ENCODE results near the gene YWHAB. TPM values are rescaled to one million over a fixed set of nuclear protein-coding genes. Genes with fewer than 3 reads are reported as not detected.

The YWHAB gene
- total and polyA plus RNA-seq, 4 experiments from 2014 or later = 245 to 616 (median 408) TPM

DNA sequence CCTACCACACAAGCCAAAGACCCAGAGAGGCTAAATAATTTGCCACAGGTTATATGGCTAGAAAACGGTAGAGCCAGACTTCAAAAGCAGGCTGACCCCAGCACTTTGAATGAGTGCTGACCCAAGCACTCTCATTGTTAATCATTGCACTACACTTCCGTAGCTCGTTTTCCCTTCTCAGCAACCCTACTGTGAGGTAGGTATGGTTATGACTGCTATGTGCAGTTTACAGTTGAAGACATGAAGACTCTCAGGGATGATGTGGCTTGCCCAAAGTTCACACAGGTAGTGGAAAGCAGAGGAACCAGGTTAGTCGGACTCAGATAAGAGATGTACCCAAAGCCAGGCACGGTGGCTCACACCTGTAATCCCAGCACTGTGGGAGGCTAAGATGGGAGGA is 41.6 kb upstream of the YWHAB start:
- Histone ChIP-seq H3K4me1 (ENCODE audit: insufficient read depth, low read length) (no peaks in the 10 kb centered on the region), H3K36me3 (ENCODE audit: insufficient read depth, low read length) (no peaks in the 10 kb centered on the region), H3K27ac (ENCODE audit: low read depth, low read length) (no peak overlapping the region), H3K4me3 (ENCODE audit: low read length in 2 of 2) (no peak overlapping the region), H3K9me3 (ENCODE audit: control insufficient read depth in 1 of 2, low read length in 2 of 2) (no peaks in the 10 kb centered on the region), H3K27me3 (ENCODE audit: insufficient read depth, low read length) (no peaks in the 10 kb centered on the region)
- H3K27me3 Mint-ChIP-seq = peaks cover 19 to 31% of the 10 kb centered on the region in 2 donors
- H3K4me1 Mint-ChIP-seq = peaks cover 0 to 2% (median 0%) of the 10 kb centered on the region in 4 donors
- H3K9me3 Mint-ChIP-seq = peaks cover 0 to 7% (median 3%) of the 10 kb centered on the region in 8 donors
- peak overlapping the region in 1 of 7 donors; percentile 14 for H3K27ac Mint-ChIP-seq
- CTCF ChIA-PET (ENCODE audit: partially characterized antibody) = no interaction called here
- no peak for DNase-seq
- no peak overlapping the region for H3K4me3 Mint-ChIP-seq
- peaks cover 0 to 4% of the 10 kb centered on the region in 2 donors for H3K36me3 Mint-ChIP-seq
- POLR2A ChIA-PET (ENCODE audit: partially characterized antibody) = no interaction called here
- intact Hi-C loops (cut with micrococcal nuclease) = no loop called here

DNA sequence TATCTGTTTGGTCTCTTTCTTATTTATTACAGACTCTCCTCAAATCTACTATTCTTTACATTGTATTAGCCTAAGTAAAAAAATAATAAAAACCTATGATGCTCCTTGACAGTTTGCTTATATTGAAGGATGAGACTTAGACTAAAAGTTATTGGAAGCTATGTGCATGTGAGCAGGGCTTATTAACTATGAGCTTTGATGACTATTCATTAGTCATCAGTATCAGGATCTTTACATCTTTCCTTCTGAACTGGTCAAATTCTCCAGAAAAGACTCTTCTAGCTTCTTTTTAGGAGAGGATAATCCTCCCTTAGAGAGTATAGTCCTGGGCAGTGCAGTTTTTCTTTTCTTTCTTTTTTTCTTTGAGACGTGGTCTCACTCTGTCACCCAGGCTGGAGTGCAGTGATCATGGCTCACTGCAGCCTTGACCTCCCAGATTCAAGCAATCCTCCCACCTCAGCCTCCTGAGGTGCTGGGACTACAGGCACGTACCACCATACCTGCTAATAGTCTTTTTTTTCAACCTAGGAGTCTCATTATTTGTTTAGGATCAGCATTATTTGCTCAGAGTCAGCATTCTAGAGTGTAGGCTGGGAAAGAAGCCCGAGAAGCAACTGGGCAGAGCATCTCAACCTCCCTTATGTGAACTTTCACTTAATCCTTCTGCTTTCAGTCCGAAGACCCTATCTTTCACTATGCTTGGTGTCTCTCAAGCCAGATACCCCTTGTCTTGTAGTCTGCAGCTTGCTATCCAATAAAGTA is 37.1 kb upstream of the YWHAB start:
- Mint-ChIP-seq H3K9me3 (peaks cover 0 to 2% (median 0%) of the 10 kb centered on the region in 8 donors), H3K4me3 (no peak overlapping the region), H3K36me3 (no peaks in the 10 kb centered on the region), H3K4me1 (no peaks in the 10 kb centered on the region), H3K27ac (no peak overlapping the region), H3K27me3 (peaks cover 7 to 24% of the 10 kb centered on the region in 2 donors)
- POLR2A ChIA-PET (ENCODE audit: partially characterized antibody) = no interaction called here
- H3K4me1 ChIP-seq (ENCODE audit: insufficient read depth, low read length) = no peaks in the 10 kb centered on the region
- H3K27me3 ChIP-seq (ENCODE audit: insufficient read depth, low read length) = no peaks in the 10 kb centered on the region
- no peak for DNase-seq
- H3K9me3 ChIP-seq (ENCODE audit: control insufficient read depth in 1 of 2, low read length in 2 of 2) = no peaks in the 10 kb centered on the region
- CTCF ChIA-PET (ENCODE audit: partially characterized antibody) = no interaction called here
- H3K36me3 ChIP-seq (ENCODE audit: insufficient read depth, low read length) = no peaks in the 10 kb centered on the region
- no peak overlapping the region for H3K4me3 ChIP-seq (ENCODE audit: low read length in 2 of 2)
- intact Hi-C loops (cut with micrococcal nuclease) = no loop called here
- no peak overlapping the region for H3K27ac ChIP-seq (ENCODE audit: low read depth, low read length)

DNA sequence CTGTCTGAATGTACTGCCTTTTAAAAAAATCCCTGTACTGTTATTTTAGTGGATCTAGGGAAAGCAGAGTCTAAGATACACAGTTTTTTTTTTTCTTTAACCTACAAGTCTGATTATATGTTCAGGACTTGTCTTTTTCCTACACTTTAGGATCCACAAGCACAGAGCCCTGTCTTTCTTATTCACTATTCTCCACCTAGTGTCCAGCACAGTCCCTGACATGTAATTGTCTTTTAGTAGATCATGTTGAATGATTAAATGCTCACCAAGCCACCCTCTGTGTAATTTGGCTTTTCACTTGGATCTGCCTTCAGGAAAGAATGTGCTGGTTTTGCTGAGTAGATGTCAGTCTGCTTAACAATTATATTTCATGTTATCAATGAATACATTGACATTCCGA is 35.8 kb upstream of the YWHAB start:
- Histone ChIP-seq H3K27me3 (ENCODE audit: insufficient read depth, low read length) (no peaks in the 10 kb centered on the region), H3K9me3 (ENCODE audit: control insufficient read depth in 1 of 2, low read length in 2 of 2) (no peaks in the 10 kb centered on the region), H3K27ac (ENCODE audit: low read depth, low read length) (no peak overlapping the region), H3K4me1 (ENCODE audit: insufficient read depth, low read length) (no peaks in the 10 kb centered on the region), H3K36me3 (ENCODE audit: insufficient read depth, low read length) (no peaks in the 10 kb centered on the region), H3K4me3 (ENCODE audit: low read length in 2 of 2) (no peak overlapping the region)
- Mint-ChIP-seq H3K36me3 (no peaks in the 10 kb centered on the region), H3K4me1 (no peaks in the 10 kb centered on the region), H3K4me3 (no peak overlapping the region), H3K9me3 (peaks cover 0 to 2% (median 0%) of the 10 kb centered on the region in 8 donors), H3K27ac (no peak overlapping the region), H3K27me3 (peaks cover 6 to 24% of the 10 kb centered on the region in 2 donors)
- no peak for DNase-seq
- intact Hi-C loops (cut with micrococcal nuclease) = no loop called here
- POLR2A ChIA-PET (ENCODE audit: partially characterized antibody) = no interaction called here
- CTCF ChIA-PET (ENCODE audit: partially characterized antibody) = no interaction called here

DNA sequence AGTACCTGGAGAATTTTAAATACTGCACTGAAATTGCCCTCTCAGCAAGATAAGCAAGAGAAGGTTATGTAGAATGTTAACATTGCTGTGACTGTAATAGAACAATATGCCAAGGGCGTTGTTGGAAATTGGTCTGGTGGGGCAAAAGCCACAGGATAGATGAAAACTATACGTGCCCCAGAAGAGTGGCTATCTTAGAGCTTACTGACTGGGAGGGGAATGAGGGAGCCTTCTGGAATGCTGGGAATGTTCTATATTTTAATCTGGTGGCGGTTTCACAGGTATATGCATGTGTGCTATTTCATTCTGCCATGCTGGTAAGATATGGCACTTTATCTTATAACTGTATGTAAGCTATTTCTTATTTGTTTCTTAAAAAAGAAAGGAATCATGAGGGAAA is 35.2 kb upstream of the YWHAB start:
- no peak overlapping the region for H3K4me3 Mint-ChIP-seq
- CTCF ChIA-PET (ENCODE audit: partially characterized antibody) = no interaction called here
- no peaks in the 10 kb centered on the region for H3K27me3 ChIP-seq (ENCODE audit: insufficient read depth, low read length)
- POLR2A ChIA-PET (ENCODE audit: partially characterized antibody) = no interaction called here
- H3K36me3 ChIP-seq (ENCODE audit: insufficient read depth, low read length) = no peaks in the 10 kb centered on the region
- no peaks in the 10 kb centered on the region for H3K4me1 ChIP-seq (ENCODE audit: insufficient read depth, low read length)
- H3K27me3 Mint-ChIP-seq = peaks cover 2 to 19% of the 10 kb centered on the region in 2 donors
- no peak overlapping the region for H3K27ac ChIP-seq (ENCODE audit: low read depth, low read length)
- no peak for DNase-seq
- H3K27ac Mint-ChIP-seq = no peak overlapping the region
- peaks cover 0 to 2% (median 0%) of the 10 kb centered on the region in 8 donors for H3K9me3 Mint-ChIP-seq
- no peaks in the 10 kb centered on the region for H3K4me1 Mint-ChIP-seq
- no peak overlapping the region for H3K4me3 ChIP-seq (ENCODE audit: low read length in 2 of 2)
- H3K9me3 ChIP-seq (ENCODE audit: control insufficient read depth in 1 of 2, low read length in 2 of 2) = no peaks in the 10 kb centered on the region
- H3K36me3 Mint-ChIP-seq = no peaks in the 10 kb centered on the region
- intact Hi-C loops (cut with micrococcal nuclease) = no loop called here

DNA sequence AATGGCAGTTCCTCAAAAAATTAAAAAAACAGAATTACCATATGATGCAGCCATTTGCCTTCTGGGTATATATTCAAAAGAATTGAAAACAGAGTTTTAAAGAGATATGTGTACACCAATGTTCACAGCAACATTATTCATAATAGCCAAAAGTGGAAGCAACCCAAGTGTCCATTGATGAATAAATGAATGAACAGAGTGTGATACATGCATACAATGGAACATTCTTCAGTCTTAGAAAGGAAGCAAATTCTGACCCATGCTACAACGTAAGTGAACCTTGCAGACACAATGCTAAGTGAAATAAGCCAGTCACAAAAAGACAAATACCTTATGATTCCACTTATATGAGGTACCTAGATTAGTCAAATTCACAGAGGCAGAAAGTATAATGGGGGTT is 34.7 kb upstream of the YWHAB start:
- no peak for DNase-seq
- H3K36me3 ChIP-seq (ENCODE audit: insufficient read depth, low read length) = no peaks in the 10 kb centered on the region
- no peak overlapping the region for H3K4me3 ChIP-seq (ENCODE audit: low read length in 2 of 2)
- Mint-ChIP-seq H3K4me1 (no peaks in the 10 kb centered on the region), H3K27ac (no peak overlapping the region), H3K27me3 (peaks cover 2 to 19% of the 10 kb centered on the region in 2 donors), H3K4me3 (no peak overlapping the region), H3K9me3 (peaks cover 0 to 2% (median 0%) of the 10 kb centered on the region in 8 donors), H3K36me3 (no peaks in the 10 kb centered on the region)
- intact Hi-C loops (cut with micrococcal nuclease) = no loop called here
- no peaks in the 10 kb centered on the region for H3K27me3 ChIP-seq (ENCODE audit: insufficient read depth, low read length)
- H3K4me1 ChIP-seq (ENCODE audit: insufficient read depth, low read length) = no peaks in the 10 kb centered on the region
- no peak overlapping the region for H3K27ac ChIP-seq (ENCODE audit: low read depth, low read length)
- CTCF ChIA-PET (ENCODE audit: partially characterized antibody) = no interaction called here
- POLR2A ChIA-PET (ENCODE audit: partially characterized antibody) = no interaction called here
- H3K9me3 ChIP-seq (ENCODE audit: control insufficient read depth in 1 of 2, low read length in 2 of 2) = no peaks in the 10 kb centered on the region

DNA sequence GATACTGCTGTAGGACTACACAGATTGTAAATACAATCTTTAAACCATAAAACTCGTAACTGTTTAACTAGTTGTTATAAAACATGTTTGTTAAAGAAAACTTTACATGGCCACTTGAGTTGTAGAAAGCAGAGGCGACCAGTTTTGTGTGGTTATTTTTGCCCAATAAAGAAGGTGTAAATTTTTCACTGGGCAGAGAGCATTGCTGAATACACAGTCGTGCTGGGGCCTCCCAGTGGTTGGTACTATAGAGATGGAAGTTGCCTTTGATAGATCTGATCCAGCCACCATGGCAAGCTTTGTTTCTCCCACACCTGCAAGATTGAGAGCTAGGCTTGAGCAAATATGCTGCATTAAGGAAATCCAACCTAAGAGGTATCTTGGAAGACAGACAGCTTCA is 34.0 kb upstream of the YWHAB start:
- Mint-ChIP-seq H3K36me3 (no peaks in the 10 kb centered on the region), H3K4me3 (no peak overlapping the region), H3K9me3 (peaks cover 0 to 1% (median 0%) of the 10 kb centered on the region in 8 donors), H3K4me1 (peaks cover 0 to 5% (median 0%) of the 10 kb centered on the region in 4 donors), H3K27ac (no peak overlapping the region), H3K27me3 (peaks cover 2 to 19% of the 10 kb centered on the region in 2 donors)
- H3K36me3 ChIP-seq (ENCODE audit: insufficient read depth, low read length) = no peaks in the 10 kb centered on the region
- ChIA-PET CTCF (ENCODE audit: partially characterized antibody) (no interaction called here), POLR2A (ENCODE audit: partially characterized antibody) (no interaction called here)
- no peak overlapping the region for H3K4me3 ChIP-seq (ENCODE audit: low read length in 2 of 2)
- H3K9me3 ChIP-seq (ENCODE audit: control insufficient read depth in 1 of 2, low read length in 2 of 2) = no peaks in the 10 kb centered on the region
- intact Hi-C loops (cut with micrococcal nuclease) = no loop called here
- no peaks in the 10 kb centered on the region for H3K27me3 ChIP-seq (ENCODE audit: insufficient read depth, low read length)
- DNase-seq = no peak
- no peak overlapping the region for H3K27ac ChIP-seq (ENCODE audit: low read depth, low read length)
- H3K4me1 ChIP-seq (ENCODE audit: insufficient read depth, low read length) = no peaks in the 10 kb centered on the region

DNA sequence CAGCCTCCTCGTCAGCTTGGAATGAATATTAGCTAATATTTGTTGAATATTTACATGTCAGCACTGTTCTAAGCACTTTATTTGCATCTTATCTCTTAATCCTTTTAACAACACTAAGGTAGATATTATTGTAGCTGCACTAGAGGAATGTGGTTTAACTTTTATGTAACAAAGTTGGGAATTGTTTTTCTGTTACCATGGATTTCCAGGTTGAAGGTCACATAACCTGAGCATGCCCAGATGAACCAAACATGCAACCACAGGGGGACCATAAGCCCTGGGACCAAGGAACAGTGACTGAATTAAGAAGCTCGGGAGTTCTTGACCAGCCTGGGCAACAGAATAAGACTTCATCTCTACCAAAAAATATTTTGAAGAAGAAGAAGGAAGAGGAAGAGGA is 29.1 kb upstream of the YWHAB start:
- Mint-ChIP-seq H3K4me1 (peaks cover 0 to 6% (median 4%) of the 10 kb centered on the region in 4 donors), H3K27ac (peak overlapping the region in 1 of 7 donors; percentile 27), H3K9me3 (no peaks in the 10 kb centered on the region), H3K4me3 (no peak overlapping the region), H3K27me3 (peaks cover 0 to 2% of the 10 kb centered on the region in 2 donors), H3K36me3 (no peaks in the 10 kb centered on the region)
- Histone ChIP-seq H3K27me3 (ENCODE audit: insufficient read depth, low read length) (no peaks in the 10 kb centered on the region), H3K36me3 (ENCODE audit: insufficient read depth, low read length) (no peaks in the 10 kb centered on the region), H3K27ac (ENCODE audit: low read depth, low read length) (no peak overlapping the region), H3K4me3 (ENCODE audit: low read length in 2 of 2) (no peak overlapping the region), H3K4me1 (ENCODE audit: insufficient read depth, low read length) (no peaks in the 10 kb centered on the region), H3K9me3 (ENCODE audit: control insufficient read depth in 1 of 2, low read length in 2 of 2) (no peaks in the 10 kb centered on the region)
- ChIA-PET CTCF (ENCODE audit: partially characterized antibody) (no interaction called here), POLR2A (ENCODE audit: partially characterized antibody) (no interaction called here)
- DNase-seq = no peak
- intact Hi-C loops (cut with micrococcal nuclease) = no loop called here
